ENCODE measurements around the gene CDH4.

GRCh38 chr20:61934716-61935530, 682.9 kb downstream of the CDH4 start:
- TF ChIP-seq POLR2A (IDR thresholded peaks at IDR 0.05) (no peak), EP300 (IDR thresholded peaks at IDR 0.05) (no peak)
- TF ChIP-seq, protein P1, sequence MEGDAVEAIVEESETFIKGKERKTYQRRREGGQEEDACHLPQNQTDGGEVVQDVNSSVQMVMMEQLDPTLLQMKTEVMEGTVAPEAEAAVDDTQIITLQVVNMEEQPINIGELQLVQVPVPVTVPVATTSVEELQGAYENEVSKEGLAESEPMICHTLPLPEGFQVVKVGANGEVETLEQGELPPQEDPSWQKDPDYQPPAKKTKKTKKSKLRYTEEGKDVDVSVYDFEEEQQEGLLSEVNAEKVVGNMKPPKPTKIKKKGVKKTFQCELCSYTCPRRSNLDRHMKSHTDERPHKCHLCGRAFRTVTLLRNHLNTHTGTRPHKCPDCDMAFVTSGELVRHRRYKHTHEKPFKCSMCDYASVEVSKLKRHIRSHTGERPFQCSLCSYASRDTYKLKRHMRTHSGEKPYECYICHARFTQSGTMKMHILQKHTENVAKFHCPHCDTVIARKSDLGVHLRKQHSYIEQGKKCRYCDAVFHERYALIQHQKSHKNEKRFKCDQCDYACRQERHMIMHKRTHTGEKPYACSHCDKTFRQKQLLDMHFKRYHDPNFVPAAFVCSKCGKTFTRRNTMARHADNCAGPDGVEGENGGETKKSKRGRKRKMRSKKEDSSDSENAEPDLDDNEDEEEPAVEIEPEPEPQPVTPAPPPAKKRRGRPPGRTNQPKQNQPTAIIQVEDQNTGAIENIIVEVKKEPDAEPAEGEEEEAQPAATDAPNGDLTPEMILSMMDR (IDR thresholded peaks at IDR 0.05), result no peak

Measured in ovary (tissue), 3 donors.